ENCODE data around the gene MUCL1.
"Not testable (repeated sequence)": the region's sequence is repeated elsewhere in the genome, so short reads cannot be mapped to it uniquely, and the experiment has no call there.

- not testable (repeated sequence) for TF ChIP-seq CTCF (IDR thresholded peaks at IDR 0.05); ZFX (IDR thresholded peaks at IDR 0.05; ENCODE audit: borderline replicate concordance)
Observed at GRCh38 chr12:54888428-54888827, 34.1 kb downstream of the MUCL1 start.

Measured in 22Rv1 (cell line).